Measurements from ENCODE around the gene CMIP.

Gene CMIP

GRCh38 chr16:81547939-81548216 lies 103.3 kb downstream of the CMIP start:
- Mint-ChIP-seq H3K27ac (no peak overlapping the region), H3K4me1 (peaks cover 56% of the 10 kb centered on the region), H3K36me3 (ENCODE audit: low read depth) (no peaks in the 10 kb centered on the region), H3K4me3 (no peak overlapping the region), H3K27me3 (ENCODE audit: low read depth) (no peaks in the 10 kb centered on the region), H3K9me3 (no peaks in the 10 kb centered on the region)
- TF ChIP-seq, protein P1, sequence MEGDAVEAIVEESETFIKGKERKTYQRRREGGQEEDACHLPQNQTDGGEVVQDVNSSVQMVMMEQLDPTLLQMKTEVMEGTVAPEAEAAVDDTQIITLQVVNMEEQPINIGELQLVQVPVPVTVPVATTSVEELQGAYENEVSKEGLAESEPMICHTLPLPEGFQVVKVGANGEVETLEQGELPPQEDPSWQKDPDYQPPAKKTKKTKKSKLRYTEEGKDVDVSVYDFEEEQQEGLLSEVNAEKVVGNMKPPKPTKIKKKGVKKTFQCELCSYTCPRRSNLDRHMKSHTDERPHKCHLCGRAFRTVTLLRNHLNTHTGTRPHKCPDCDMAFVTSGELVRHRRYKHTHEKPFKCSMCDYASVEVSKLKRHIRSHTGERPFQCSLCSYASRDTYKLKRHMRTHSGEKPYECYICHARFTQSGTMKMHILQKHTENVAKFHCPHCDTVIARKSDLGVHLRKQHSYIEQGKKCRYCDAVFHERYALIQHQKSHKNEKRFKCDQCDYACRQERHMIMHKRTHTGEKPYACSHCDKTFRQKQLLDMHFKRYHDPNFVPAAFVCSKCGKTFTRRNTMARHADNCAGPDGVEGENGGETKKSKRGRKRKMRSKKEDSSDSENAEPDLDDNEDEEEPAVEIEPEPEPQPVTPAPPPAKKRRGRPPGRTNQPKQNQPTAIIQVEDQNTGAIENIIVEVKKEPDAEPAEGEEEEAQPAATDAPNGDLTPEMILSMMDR (IDR thresholded peaks at IDR 0.05; ENCODE audit: unreplicated experiment in 3 of 3), result no peak

DNA sequence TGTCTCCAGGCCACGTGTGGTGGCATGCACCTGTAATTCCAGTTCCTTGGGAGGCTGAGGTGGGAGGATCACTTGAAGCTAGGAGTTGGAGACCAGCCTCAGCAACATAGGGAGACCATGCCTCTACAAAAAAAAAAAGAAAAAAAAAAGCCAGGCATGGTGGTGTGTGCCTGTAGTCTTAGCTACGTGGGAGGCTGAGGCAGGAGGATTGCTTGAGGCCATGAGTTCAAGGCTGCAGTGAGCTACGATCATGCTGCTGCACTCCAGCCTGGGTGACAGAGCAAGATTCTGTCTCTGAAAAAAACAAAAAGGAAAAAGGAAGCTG lies 103.9 kb downstream of the CMIP start:
- Mint-ChIP-seq H3K36me3 (ENCODE audit: low read depth) (no peaks in the 10 kb centered on the region), H3K27ac (peak overlapping the region in 1 of 3 experiments; percentile 96), H3K4me3 (no peak overlapping the region), H3K9me3 (no peaks in the 10 kb centered on the region), H3K4me1 (peaks cover 56% of the 10 kb centered on the region), H3K27me3 (ENCODE audit: low read depth) (no peaks in the 10 kb centered on the region)
- TF ChIP-seq, protein P1 (IDR thresholded peaks at IDR 0.05; ENCODE audit: unreplicated experiment in 3 of 3), result no peak

- Mint-ChIP-seq H3K27ac (peak overlapping the region; percentile 86 to 96 (median 87)), H3K9me3 (no peaks in the 10 kb centered on the region), H3K4me3 (peak overlapping the region in 1 of 3 experiments; percentile 26), H3K4me1 (peaks cover 56% of the 10 kb centered on the region), H3K27me3 (ENCODE audit: low read depth) (no peaks in the 10 kb centered on the region), H3K36me3 (ENCODE audit: low read depth) (no peaks in the 10 kb centered on the region)
- TF ChIP-seq, protein P1 (IDR thresholded peaks at IDR 0.05; ENCODE audit: unreplicated experiment in 3 of 3), result no peak
Observed at GRCh38 chr16:81548876-81549546, 104.4 kb downstream of the CMIP start.

DNA sequence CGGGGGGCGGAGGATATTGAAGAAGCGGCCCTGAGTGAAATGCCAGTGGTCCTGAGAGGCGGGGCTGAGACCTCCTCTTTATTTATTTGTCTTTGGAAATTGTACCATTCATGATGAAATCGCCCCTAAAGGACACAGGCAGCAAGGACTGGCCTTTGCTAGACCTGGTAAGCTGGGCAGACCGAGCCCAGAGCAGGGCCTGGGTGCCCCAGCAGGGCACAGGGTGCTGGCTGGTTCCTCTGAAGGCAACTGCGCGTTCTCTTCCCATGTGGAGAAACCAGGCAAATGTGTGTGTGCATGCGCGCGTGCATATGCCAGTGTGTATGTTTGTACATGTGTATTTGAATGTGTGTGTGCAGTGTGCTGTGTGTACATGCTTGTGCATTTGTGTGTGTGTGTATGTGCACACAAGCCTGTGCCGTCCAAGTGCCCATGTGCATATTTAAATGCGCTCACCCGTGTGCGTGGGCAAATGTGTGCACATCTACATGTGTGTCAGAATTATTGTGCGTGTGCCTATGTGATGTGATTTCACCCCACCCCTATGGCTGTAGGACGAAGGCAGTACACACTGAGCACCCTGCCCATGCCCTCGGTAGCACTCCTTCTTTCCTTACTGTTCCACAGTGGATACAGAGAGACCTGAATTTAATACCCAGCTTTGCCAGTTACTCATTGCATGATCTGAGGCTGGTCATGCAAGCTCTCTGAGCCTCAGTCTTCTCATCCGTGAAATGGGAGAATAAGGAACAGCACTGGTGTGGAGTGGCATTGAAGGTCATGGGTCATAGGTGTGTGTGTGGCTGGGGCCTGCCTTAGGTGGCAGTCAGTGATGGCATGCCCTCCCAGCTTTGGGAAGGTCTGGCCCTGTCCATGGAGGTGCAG lies 105.2 kb downstream of the CMIP start:
- Mint-ChIP-seq H3K36me3 (ENCODE audit: low read depth) (no peaks in the 10 kb centered on the region), H3K27ac (peak overlapping the region; percentile 86 to 96 (median 87)), H3K4me3 (peak overlapping the region in 1 of 3 experiments; percentile 26)

DNA sequence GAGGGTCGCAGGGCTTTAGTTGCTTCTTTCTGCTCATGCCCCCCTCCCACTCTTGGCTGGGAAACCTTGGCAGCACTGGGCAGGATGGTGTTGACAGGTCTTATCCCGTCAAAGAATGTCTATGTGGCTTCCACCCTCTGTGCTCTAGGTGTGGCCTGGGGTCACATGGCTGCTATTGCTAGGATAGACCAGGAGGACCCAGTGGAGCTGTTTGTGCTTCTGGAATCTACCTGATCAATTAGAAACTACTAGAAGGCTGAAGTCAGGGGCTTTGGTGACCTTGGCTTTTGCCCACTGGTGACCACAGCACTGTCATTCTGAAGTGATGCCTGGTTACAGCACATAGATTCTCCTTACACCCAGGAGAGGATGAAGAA lies 105.8 kb downstream of the CMIP start:
- no peak overlapping the region for H3K4me3 Mint-ChIP-seq
- no peaks in the 10 kb centered on the region for H3K27me3 Mint-ChIP-seq (ENCODE audit: low read depth)
- TF ChIP-seq, protein P1 (IDR thresholded peaks at IDR 0.05; ENCODE audit: unreplicated experiment in 3 of 3), result no peak
- peak overlapping the region; percentile 12 to 96 (median 35) for H3K27ac Mint-ChIP-seq
- H3K36me3 Mint-ChIP-seq (ENCODE audit: low read depth), result no peaks in the 10 kb centered on the region
- H3K4me1 Mint-ChIP-seq, result peaks cover 51% of the 10 kb centered on the region
- H3K9me3 Mint-ChIP-seq, result no peaks in the 10 kb centered on the region

More for the DNA sequence above, 105.2 kb downstream of the CMIP start:
- Mint-ChIP-seq H3K9me3 (no peaks in the 10 kb centered on the region), H3K4me1 (peaks cover 56% of the 10 kb centered on the region), H3K27me3 (ENCODE audit: low read depth) (no peaks in the 10 kb centered on the region)
- TF ChIP-seq, protein P1 (IDR thresholded peaks at IDR 0.05; ENCODE audit: unreplicated experiment in 3 of 3), result no peak
